Measurements from ENCODE around the gene KRTAP1-1.
"Not testable (repeated sequence)": the region's sequence is repeated elsewhere in the genome, so short reads cannot be mapped to it uniquely, and the experiment has no call there.

Gene KRTAP1-1

GRCh38 chr17:41052566-41052965 lies 11.3 kb upstream of the KRTAP1-1 start:
- no peaks in the 10 kb centered on the region for H3K36me3 ChIP-seq (ENCODE audit: insufficient read depth, low read length)
- H3F3A ChIP-seq (ENCODE audit: low read depth) = no peaks in the 10 kb centered on the region
- no peaks in the 10 kb centered on the region for H3K9me2 ChIP-seq (replicated peaks; ENCODE audit: low read depth, low read length)
- H3K9me3 ChIP-seq (ENCODE audit: insufficient read depth, low read depth, low read length) = no peaks in the 10 kb centered on the region
- peaks cover 8% of the 10 kb centered on the region for H3K4me1 ChIP-seq (ENCODE audit: insufficient read depth, low read length, poor library complexity, severe bottlenecking)
- no peaks in the 10 kb centered on the region for H3K79me2 ChIP-seq (ENCODE audit: insufficient read depth, low read length)
- no peak overlapping the region for H3K9ac ChIP-seq (ENCODE audit: low read depth, low read length, poor library complexity, severe bottlenecking)
- no peak overlapping the region for H3K4me2 ChIP-seq (ENCODE audit: low read depth, low read length, poor library complexity, severe bottlenecking)
- TF ChIP-seq CTCF (conservative IDR thresholded peaks at IDR 0.05; ENCODE audit: low read length) = no peak
- TF ChIP-seq EZH2phosphoT487 (IDR thresholded peaks at IDR 0.05; ENCODE audit: borderline replicate concordance) = no peak
- no peaks in the 10 kb centered on the region for H4K20me1 ChIP-seq (ENCODE audit: insufficient read depth, low read length, poor library complexity, severe bottlenecking)
- H3K4me3 ChIP-seq (ENCODE audit: low read length, poor library complexity, severe bottlenecking) = no peak overlapping the region
- no peak overlapping the region for H2AFZ ChIP-seq (ENCODE audit: low read length)
- no peaks in the 10 kb centered on the region for H3K27me3 ChIP-seq (ENCODE audit: insufficient read depth, low read length, poor library complexity, severe bottlenecking)

- Histone ChIP-seq H3K27me3 (ENCODE audit: insufficient read depth, low read length, poor library complexity, severe bottlenecking) (no peaks in the 10 kb centered on the region), H3K4me2 (ENCODE audit: low read depth, low read length, poor library complexity, severe bottlenecking) (no peak overlapping the region), H3K9me2 (replicated peaks; ENCODE audit: low read depth, low read length) (no peaks in the 10 kb centered on the region), H2AFZ (ENCODE audit: low read length) (no peak overlapping the region), H3K4me1 (ENCODE audit: insufficient read depth, low read length, poor library complexity, severe bottlenecking) (peaks cover 8% of the 10 kb centered on the region), H3K9ac (ENCODE audit: low read depth, low read length, poor library complexity, severe bottlenecking) (no peak overlapping the region), H3K79me2 (ENCODE audit: insufficient read depth, low read length) (no peaks in the 10 kb centered on the region), H3K4me3 (ENCODE audit: low read length, poor library complexity, severe bottlenecking) (no peak overlapping the region), H4K20me1 (ENCODE audit: insufficient read depth, low read length, poor library complexity, severe bottlenecking) (no peaks in the 10 kb centered on the region), H3K9me3 (ENCODE audit: insufficient read depth, low read depth, low read length) (no peaks in the 10 kb centered on the region), H3K36me3 (ENCODE audit: insufficient read depth, low read length) (no peaks in the 10 kb centered on the region), H3F3A (ENCODE audit: low read depth) (0 out of 2 replicates have a peak, but pooled peaks cover 2% of the 10 kb centered on the region)
- TF ChIP-seq CTCF (conservative IDR thresholded peaks at IDR 0.05; ENCODE audit: low read length) (no peak), EZH2phosphoT487 (IDR thresholded peaks at IDR 0.05; ENCODE audit: borderline replicate concordance) (no peak)
Measured at GRCh38 chr17:41049110-41049509, 7.9 kb upstream of the KRTAP1-1 start.

DNA sequence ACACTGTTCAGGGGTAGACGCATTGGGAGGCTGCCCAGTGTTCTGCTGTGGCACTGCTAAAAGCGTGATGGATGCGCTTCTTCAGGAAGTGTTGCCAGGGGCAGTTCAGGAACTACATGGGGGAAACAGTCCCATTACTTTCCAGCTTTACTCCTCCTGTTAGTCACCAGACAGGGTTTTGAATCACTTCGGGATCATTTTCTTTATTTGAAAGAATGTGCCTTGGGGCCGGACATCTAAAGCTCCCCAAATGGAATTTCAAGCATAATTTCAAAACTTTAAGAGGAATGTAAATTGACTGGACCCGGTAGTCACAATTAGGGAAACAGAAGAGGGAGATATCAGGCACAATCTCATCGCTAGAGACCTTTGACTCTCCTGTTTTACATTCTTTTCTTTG lies 7.2 kb upstream of the KRTAP1-1 start:
- TF ChIP-seq CTCF (conservative IDR thresholded peaks at IDR 0.05; ENCODE audit: low read length) (no peak), EZH2phosphoT487 (IDR thresholded peaks at IDR 0.05; ENCODE audit: borderline replicate concordance) (no peak)
- Histone ChIP-seq H3K27me3 (ENCODE audit: insufficient read depth, low read length, poor library complexity, severe bottlenecking) (no peaks in the 10 kb centered on the region), H3K9me2 (replicated peaks; ENCODE audit: low read depth, low read length) (no peaks in the 10 kb centered on the region), H3K4me2 (ENCODE audit: low read depth, low read length, poor library complexity, severe bottlenecking) (no peak overlapping the region), H3K9me3 (ENCODE audit: insufficient read depth, low read depth, low read length) (no peaks in the 10 kb centered on the region), H3K9ac (ENCODE audit: low read depth, low read length, poor library complexity, severe bottlenecking) (no peak overlapping the region), H3K36me3 (ENCODE audit: insufficient read depth, low read length) (no peaks in the 10 kb centered on the region), H4K20me1 (ENCODE audit: insufficient read depth, low read length, poor library complexity, severe bottlenecking) (no peaks in the 10 kb centered on the region), H3K4me1 (ENCODE audit: insufficient read depth, low read length, poor library complexity, severe bottlenecking) (peaks cover 13% of the 10 kb centered on the region), H2AFZ (ENCODE audit: low read length) (no peak overlapping the region), H3K79me2 (ENCODE audit: insufficient read depth, low read length) (no peaks in the 10 kb centered on the region), H3K4me3 (ENCODE audit: low read length, poor library complexity, severe bottlenecking) (no peak overlapping the region), H3F3A (ENCODE audit: low read depth) (0 out of 2 replicates have a peak, but pooled peaks cover 6% of the 10 kb centered on the region)

- not testable (repeated sequence) for H3K79me2 ChIP-seq (ENCODE audit: insufficient read depth, low read length); H3K4me3 ChIP-seq (ENCODE audit: low read length, poor library complexity, severe bottlenecking); H4K20me1 ChIP-seq (ENCODE audit: insufficient read depth, low read length, poor library complexity, severe bottlenecking); H3K4me2 ChIP-seq (ENCODE audit: low read depth, low read length, poor library complexity, severe bottlenecking); H3K9me2 ChIP-seq (replicated peaks; ENCODE audit: low read depth, low read length); H3K36me3 ChIP-seq (ENCODE audit: insufficient read depth, low read length); H3K4me1 ChIP-seq (ENCODE audit: insufficient read depth, low read length, poor library complexity, severe bottlenecking); H2AFZ ChIP-seq (ENCODE audit: low read length); H3K9ac ChIP-seq (ENCODE audit: low read depth, low read length, poor library complexity, severe bottlenecking); H3K9me3 ChIP-seq (ENCODE audit: insufficient read depth, low read depth, low read length); H3F3A ChIP-seq (ENCODE audit: low read depth)
- peaks cover 14% of the 10 kb centered on the region for H3K27me3 ChIP-seq (ENCODE audit: insufficient read depth, low read length, poor library complexity, severe bottlenecking)
Measured at GRCh38 chr17:41046735-41047465, 5.7 kb upstream of the KRTAP1-1 start, which contains the start of gene KRTAP2-1. KRTAP2-1 (minus strand) TSS chr17:41047316; CDS start chr17:41047267, 49 bp downstream.

Measured in Loucy (cell line).